A673 (cell line): Measurements from ENCODE around the gene DIP2C.

ENCODE experiments used
- CTCF ChIP-seq: fragments of 300-800, 200-600 bp; sonication (generic); conservative IDR thresholded peaks from 2 replicates; pipeline ENCODE4 v1.5.1; 2017; ENCODE audit warnings: low read depth, mild to moderate bottlenecking, antibody characterized with exemption, low read length, moderate library complexity, mixed read lengths
- EZH2 ChIP-seq: fragments of 200-600 bp; sonication (generic); IDR thresholded peaks from 2 replicates; pipeline ENCODE4 v1.6.1; 2017; ENCODE audit warnings: borderline replicate concordance, low read depth, mild to moderate bottlenecking, mixed read lengths, antibody characterized with exemption, low read length; ENCODE audit not compliant: poor library complexity, severe bottlenecking

DNA sequence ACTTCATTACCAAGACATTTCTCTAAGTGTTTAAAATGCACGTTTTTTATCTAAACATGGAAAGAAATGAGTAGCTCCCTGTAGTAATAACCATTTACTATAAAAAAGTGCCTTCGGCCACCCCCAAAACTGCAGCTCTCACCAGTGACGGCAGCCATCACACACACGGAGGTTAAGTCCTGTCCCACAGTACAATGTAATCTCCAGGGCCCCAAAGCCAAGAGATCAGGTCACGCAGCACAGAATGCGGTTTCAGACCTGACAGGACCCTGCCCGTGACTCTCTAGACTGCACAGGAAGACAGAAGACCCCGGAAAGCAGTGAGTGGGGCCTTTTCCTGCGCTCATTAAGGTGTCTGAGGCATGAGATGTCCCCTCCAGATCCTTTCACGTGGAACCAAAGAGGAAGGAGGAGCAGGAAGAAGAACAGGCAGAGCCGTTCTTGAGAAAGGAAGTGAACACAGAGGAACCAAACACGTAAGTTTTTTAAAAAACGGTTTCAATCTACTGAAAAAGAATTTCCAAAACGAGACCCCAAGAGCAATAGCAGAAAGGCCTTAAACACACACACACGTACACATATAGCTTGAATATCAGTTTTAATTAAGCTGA, 428.5 kb downstream of the DIP2C start:
- TF ChIP-seq CTCF (no peak), EZH2 (no peak)
